SIG-M5 treated with dmso at 0.1 percent for 504 hours (cell line): Measurements from ENCODE around the gene PICK1.
"Not testable (repeated sequence)": the region's sequence is repeated elsewhere in the genome, so short reads cannot be mapped to it uniquely, and the experiment has no call there.

Source experiments
- DNase-seq: peaks from one replicate; lab custom pipeline; 2025; ENCODE audit not compliant: unreplicated experiment; lab: John Stamatoyannopoulos, UW

Gene PICK1

DNA sequence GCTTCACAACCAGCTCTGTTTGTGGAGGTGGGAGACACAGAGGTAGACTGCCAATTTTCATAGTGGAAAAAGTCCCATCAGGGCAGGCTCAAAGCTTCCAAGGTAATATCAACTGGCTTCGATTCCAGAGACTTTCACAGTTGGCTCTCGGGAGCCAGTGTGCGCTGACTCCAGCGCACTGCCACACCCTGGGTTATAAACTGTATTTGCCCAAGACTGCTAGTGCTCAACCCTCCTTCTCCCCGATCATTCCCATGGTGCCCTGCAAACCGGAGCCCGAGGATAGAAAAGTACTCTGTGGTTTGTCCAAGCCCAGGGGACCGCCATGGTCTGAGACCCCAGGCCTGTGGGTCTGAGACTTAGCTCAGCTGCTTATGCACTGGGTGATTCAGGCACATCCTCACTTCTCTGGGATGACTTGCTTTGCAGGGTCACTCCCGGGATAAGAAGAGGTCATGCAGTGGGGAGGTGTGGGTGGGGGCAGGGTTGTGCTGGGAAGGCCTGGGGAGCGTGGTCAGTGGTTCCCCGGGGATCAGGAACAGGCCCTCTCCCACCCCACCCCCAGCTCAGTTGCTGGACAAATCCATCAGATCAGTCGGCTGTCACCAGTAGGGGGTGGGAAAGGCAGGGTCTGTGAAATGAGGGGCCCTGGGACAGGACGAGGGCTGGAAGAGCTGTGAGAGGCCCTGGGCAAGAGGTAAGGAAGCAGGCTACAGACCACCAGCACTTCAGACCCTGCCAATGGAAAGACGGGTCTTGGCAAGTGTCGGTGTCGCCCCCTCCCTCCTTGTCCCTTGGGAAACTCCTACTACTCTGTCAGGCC lies 26.7 kb upstream of the PICK1 start:
- no peak for DNase-seq

DNA sequence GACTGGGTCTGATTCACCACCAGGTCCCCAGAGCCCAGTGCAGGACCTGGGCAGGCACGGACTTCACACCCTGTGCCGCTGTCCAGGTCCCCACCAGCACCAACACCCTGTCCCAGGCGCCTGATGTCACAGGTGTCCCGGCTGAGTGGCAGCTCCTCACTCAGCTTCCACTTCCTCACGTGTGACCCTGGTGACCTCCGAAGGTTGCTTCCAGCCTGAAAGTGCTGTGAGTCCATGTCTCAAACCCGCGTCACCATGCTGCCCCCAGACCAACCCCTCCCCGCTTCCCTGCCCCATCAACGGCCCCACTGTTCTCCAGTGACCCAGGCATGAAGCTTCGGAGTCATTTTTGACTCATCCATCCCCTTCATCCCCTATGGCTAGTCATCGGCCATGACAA lies 25.7 kb upstream of the PICK1 start:
- no peak for DNase-seq

DNA sequence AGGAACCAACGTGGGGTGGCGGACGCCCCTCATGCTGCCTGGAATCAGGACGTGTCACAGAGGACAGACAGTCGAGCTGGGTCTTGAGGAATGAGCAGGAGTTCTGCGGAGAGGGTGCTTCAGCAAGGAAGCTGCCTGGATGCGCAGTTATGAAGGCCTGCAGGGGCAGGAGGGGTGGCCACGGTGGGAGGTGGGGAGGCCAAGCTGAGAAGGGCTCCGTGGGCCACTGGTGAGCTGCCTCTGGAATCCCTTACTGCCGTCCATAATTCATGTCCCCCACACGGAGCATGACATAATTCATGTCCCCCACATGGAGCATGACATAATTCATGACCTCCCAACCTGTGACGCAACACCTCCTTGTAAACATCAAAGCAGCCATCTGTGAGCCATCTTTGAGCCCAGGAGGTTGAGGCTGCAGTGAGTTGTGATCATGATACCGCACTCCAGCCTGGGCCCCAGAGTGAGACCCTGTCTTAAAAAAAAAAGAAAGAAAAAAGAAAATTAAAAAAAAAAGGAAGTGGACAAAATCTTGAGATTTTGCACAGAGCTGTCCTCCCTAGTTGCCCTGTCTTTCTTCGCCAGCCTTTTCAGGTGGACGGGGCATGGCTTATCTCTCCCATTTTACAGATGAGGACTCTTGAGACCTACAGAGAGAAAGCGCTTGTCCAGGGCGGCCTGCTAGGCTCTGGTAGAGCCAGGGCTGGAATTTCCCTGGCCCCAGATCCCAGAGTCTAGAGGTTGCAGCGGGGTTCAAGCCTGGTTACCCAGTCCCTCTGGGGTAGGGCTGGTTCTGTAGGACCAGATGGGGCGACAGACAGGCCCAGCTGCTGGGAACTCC lies 24.3 kb upstream of the PICK1 start:
- peak; percentile 70 for DNase-seq

DNA sequence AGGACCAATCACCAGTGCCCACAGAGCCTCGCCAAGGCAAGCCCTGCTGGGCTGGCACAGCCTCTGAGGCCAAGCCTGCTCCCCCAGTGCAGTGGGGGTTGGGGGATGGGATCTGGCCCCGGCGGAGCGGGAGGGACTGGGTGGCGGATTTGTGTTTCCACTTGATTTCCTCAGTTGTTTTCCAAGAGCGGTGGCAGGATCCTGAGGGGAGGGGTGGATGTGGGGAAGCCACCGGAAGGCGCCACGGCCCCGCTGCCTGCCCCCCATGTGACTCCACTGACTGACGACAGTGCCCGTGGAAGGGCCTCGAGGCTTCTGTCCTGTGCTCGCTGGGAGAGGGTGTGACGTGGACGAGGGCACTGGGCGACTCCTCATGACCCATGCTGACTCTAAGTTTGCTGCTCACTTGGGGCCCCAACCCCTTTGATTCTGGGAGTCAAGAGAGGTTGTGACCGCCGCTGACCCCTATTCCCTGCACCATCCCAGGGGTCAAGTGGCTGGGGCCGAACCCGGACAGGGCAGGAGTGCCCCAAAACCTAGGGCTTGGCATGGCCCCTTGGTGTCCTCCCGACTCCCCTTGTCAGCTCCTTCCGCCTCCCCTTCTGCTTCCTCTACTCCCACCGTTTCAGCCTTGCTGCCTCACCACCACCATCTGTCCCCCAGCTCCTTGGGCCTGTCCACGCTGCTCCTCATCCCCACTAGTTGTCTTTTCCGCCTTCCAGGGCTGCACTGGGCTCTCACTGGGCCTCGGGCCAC lies 23.5 kb upstream of the PICK1 start:
- no peak for DNase-seq

DNA sequence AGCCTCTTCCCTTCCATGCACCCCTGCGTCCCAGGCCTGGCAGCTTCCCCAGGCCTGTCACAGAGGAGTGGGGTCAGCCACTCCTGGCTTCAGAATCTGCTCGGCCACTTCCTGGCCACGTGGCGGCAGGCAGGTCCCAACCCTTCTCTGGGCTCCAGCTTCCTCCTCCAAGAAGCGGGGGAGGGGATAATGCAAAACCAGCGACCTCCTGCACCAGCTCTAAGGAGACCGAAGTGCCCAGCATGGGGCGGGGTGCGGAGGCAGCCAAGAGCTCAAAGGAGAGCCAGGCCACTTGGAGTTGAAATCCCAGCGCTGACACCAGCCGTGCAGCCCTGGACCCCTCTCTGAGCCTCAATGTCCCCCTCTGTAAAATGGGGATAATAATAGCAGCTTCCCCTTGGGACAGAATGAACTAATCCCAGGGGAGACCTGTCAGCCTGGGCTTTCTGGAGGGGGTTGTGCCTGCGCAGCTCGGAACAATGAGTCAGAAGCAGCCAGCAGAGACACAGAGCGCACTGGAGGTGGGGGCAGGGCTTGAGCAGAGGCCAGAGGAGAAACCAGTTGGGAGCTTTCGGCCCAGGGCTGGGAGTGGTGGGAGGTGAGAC lies 22.8 kb upstream of the PICK1 start:
- peak; percentile 2 for DNase-seq

DNA sequence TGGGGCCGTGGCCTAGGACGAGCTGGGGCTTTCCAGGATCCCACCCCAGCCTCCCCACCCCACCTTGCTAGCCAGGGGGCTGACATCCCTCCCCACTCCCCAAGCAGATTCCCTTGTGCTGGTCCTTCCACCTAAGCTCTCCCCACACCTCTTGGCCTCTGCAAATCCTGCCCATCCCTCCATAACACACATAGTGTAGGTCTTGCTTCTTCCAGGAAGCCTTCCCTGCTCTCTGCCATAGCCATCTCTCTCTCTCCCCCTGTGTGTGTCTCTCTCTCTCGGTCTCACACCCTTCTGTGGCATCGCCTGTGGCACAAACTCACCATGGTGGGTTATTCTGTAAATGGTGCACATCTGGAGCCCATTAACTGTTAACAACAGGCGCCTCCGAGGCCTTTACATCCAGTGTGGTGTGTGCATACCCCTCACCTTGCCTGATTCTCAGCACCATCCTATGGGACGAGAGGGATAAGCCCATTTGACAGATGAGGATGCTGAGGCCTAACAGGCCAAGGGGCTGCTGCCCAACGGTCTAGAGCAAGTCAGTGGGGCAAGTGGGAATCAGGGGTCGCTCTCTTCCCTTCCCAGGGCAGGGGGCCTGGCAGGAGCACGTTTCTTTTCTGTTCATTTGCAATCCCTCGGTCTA lies 22.2 kb upstream of the PICK1 start:
- DNase-seq, result no peak

DNA sequence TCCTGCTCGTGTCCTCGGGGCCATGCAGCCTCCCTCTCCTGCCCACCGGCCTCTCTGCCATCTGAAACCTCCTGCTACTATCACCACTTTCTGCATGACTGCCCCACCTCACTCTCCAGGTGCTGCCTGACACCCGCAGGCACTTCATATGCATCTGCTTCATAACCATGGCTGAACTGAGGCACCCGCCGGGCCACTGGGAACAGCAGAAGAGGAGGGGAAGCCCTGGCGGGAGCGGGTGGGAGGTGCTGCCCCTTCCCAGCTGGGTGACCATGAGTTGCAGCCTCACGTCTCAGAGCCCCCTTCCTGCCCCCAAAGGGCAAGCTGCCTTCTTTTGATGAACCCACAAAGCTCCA lies 21.7 kb upstream of the PICK1 start:
- DNase-seq, result no peak

DNA sequence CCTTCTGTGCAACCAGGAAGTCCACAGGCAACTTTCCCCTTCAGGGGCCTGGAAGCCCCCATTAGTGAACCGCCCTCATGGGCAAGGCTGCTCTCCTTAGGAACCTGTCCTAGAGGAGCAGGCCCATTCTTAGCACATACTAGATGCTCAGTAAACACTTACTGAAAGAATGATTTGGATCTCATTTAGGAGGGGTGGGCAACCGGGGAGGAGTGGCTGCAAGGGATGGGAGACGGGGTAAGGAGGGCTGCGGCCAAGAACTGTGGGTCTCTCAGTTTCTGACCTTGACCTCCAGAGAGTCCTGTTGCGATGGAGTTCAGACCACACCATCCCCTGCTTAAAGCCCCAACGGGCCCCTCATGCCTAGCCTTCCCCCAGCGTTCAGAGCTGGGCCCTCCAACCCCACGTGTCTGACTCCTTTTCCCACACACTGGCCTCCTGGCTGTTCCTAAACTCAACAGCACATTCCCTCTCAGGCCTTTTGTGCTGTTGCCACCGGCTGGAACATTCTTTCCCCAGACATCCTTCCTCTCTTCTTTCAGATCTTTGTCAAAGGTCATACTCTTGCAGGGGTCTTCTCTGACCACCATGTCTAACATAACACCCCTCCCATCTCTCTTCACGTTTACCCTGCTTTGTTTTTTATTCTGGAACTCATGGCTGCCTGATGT lies 20.7 kb upstream of the PICK1 start:
- no peak for DNase-seq

DNA sequence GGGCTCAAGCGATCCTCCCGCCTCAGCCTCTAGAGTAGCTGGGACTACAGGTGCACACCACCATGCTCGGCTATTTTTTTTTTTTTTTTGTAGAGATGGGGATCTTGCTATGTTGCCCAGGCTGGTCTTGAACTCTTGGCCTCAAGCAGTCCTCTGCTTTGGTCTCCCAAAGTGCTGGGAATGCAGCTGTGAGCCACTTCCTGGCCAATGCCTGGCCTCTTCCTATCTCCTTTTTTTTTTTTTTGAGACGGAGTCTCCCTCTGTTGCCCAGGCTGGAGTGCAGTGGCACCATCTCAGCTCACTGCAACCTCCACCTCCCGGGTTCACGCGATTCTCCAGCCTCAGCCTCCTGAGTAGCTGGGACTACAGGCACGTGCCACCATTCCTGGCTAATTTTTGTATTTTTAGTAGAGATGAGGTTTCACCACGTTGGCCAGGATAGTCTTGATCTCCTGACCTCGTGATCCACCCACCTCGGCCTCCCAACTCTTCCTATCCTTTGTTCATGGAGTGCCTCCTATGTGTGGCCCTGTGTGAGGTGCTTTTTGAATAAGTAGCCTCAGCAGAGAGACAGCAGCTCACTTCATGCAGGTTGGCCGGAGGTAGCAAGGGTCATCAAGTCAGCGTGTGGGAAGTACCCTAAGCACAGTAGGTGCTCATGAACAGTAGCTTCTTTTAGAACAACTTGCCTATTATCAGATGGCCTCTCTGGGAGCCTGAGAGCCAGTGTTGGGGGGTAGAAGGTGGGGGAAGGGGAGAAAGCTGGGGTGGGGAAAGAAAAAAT lies 19.6 kb upstream of the PICK1 start:
- not testable (repeated sequence) for DNase-seq

DNA sequence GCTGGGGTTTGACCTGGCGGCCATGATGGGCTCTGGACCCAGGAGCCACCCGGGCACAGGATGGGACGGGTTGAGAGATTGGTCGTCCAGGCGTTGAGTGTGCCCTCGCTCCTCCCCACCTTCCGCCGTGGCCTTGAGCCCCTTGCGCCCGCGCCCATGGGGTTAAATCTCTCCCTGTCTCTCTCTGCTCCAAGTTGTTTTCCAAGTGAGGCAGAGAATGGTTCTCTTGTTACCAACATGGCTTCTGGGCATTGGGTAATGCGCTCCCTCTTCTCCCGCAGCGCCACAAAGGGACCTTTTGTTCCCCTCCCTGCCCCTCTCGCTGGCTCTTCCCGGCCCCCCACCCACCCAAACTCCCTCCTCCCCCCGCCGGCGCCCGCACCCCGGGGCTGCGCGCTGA lies 18.8 kb upstream of the PICK1 start:
- DNase-seq, result no peak

DNA sequence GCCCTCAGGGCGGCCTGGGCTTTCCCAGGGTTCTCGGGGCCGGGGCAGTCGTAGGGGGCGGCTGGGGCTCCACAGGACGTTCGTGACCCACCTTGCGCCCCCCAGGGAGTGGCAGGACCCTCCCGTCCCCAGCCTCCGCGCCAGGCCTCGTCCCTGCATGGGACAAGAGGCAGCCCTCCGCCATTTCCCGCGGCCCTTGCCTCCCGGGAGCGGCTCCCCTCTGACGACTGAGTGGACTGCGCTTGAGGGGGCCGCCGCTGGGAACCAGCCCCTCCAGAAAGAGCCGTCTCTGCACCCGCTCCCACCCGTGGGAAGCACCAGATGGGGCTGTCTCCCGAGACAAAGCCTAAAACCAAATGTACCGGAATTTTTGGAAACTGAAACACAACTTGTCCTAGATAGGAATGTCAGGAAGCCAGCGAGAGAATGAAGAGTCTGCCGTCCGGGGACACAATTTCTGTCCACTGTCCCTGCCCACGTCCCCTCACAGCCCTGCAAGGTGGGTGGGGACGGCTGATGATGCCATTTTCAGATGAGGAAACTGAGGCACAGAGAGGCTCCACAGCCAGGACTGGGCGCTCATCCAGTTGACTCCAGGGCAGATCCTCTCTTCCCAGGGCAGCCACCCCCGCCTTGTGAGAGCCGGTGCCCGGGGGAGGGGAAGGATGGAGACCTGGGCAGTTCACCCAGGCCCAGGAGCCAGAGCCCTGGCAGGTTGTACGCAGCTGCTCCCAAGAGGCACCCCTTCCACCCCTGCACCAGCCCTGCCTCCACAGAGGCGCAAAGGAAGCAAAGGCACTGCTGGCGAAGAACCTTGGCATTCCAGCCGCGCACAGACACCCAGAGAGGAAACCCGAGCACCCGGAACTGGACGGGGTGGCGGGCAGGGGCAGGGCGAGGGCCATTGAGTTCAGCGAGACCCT lies 18.1 kb upstream of the PICK1 start:
- no peak for DNase-seq

DNA sequence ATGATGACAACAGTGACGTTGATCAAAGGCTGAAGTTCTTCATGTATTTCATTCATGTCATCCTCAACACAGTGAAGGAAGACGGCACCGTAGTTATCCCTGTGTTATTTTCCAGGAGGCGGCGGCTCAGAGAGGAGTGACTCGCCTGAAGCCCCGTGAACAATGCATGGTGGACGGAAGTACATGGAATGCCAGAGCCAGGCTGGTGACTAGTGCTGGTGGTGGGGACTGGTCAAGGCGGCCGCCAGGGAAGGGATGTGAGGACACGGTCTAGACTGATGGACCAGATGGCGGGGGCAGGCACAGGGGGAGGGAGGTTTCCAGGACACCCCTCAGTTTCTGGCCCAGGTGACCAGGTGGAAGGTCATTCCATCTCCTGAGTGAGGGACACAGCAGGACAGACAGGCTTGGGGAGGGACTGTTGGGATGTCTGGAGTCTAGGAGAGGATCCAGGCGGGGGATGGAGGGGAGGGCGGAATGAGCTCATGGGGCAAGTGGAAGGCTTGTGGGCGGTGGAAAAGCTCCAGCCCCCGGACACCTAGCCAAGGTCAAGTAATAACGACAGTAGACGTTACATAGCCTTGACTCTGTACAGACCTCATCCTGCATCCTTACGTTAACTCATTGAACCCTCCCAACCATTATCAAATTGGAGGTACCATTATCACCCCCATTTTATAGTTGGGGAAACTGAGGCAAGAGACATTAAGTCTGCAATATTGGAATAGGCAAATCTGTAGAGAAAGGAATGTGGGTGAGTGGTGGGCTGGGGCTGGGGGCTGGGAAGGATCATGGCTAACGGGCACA lies 16.0 kb upstream of the PICK1 start:
- DNase-seq, result no peak

DNA sequence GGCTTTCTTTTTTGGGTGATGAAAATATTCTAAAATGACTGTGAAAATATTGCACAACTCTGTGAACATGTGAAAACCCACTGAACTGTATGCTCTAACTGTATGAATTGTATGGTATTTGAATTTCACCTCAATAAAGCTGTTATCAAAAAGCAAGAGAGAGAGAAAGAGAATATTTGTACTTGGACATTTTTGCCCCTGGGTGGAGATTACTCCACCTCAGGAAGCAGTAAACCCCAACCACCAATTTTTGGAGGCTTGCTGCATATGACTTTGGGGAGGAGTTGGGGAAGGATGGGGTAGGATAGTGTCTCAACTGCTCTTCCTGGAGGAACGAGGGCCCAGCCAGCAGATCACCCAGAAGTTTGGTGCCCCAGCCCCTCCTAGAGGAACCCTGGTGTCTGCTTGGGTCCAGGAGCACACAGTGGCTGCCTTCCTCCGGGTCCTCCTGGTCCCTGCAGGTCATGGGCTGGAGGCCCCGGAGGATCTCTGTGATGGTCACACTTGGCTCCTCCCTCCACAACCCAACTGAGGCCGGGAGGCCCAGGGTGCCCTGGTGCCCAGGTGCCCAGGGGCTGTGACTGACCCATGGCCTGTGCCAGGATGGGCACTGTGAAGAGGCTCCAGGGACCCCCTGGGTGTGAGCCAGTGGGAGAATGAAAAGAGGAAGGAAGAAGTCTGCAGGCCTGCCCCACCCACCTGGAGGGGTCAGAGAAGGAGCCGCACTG lies 15.3 kb upstream of the PICK1 start:
- peak; percentile 9 for DNase-seq

DNA sequence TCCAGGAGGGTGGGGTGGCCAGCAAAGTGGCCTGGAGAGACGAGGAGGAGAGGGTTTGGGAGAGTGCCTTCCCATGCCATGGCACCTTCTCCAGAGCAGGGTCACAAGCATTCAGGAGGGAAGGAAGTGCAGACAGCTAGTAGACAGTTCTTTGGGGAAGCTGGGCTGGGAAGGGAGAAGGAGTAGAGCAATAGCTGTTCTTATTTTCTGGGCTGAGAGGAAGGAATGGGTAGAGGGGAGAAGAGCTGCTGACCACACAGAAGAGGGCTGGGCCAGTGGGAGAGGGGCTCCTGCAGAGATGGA lies 14.8 kb upstream of the PICK1 start:
- no peak for DNase-seq

DNA sequence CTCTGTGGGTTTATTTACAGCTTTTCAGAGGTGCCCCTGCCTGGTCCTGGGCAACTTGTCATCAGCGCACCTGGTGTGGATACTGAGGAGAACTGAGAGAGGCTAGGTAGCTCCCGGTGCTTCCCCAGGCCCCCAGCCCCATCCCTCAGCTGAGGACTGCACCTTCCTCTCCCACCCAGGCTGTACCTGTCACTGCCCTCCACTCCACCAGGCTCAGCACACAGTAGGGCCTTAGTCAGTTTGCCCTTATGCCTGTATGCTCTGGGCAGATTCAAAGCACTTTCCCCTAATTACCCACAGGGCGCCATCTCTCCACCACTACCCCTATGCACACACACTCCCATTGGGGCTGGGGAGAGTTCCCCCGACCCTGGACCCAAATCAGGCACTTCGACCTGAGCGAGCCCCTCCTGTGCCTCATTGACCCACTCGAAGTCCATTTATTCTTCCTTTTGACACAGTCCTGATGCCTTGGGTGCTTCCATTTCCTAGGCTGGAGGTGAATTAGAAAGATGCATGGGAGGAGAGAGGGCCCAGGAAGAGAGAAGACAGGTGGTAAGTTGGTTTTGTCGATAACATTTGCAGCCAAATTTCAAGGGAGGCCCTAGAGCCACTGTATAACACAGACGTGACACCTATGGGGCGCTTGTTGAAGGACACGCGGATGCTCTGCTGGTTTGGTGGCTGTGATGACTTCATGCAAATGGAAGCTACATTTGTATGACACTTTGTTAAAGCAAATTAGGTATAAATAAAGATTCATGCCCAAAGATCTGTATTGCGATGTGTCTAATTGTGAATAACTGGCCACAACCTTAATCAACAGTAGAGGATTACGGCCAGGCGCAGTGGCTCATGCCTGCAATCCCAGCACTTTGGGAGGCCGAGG lies 13.8 kb upstream of the PICK1 start:
- no peak for DNase-seq

DNA sequence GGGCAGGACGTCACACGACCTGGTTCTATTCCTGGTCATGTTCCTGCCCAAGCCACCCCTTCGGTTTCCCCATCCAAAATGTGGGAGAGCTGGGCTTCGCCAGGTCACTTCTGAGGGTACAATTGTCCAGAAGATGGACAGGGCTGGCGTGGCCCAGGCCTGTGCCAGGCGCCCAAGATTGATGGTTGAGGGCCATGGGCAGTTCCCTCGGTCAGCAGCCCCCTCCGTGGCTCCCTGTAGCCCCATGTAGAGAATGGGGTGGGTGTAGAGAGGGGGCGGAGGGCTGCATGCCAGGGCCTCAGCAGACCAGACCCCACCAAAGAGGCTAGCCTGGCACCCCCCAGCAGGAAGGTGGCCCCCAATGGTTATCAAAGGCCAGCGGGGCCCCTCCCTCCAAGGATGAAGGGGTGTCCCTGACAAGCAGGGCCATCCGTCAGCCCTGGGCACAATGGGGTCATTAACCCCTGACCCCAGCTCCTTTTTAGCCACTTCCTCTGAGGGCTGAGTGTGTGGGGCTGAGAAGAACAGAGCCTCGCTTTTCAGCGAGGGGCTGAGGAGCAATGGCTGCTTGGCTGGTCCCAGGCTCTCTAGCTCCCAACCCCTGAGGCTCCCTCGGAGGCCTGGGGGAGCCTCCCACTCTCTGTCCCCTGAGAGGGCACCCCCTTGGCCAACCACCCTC lies 11.0 kb upstream of the PICK1 start:
- no peak for DNase-seq
